Testis (tissue), 3 donors: Measurements from ENCODE around the gene MLPH. TPM values are rescaled to one million over a fixed set of nuclear protein-coding genes. Genes with fewer than 3 reads are reported as not detected.

ENCODE experiments used
- DNase-seq: peaks from one replicate; pipeline ENCODE4 v3.0.0-alpha.2; 2019
- H3K27ac ChIP-seq, 2 donors: fragments of 200-600 bp; sonication (generic); one replicate each; pipeline ENCODE4 v1.5.1; 2019
- H3K27me3 ChIP-seq: fragments of 200-600 bp; sonication (generic); one replicate; pipeline ENCODE4 v1.5.1; 2019
- H3K36me3 ChIP-seq: fragments of 200-600 bp; sonication (generic); one replicate; pipeline ENCODE4 v1.5.1; 2017; ENCODE audit warnings: low read depth; ENCODE audit errors: missing control alignments
- H3K4me1 ChIP-seq: fragments of 200-600 bp; sonication (generic); one replicate; pipeline ENCODE4 v1.5.1; 2019
- H3K4me3 ChIP-seq, 2 donors: fragments of 200-600 bp; sonication (generic); one replicate each; pipeline ENCODE4 v1.5.1; 2017 to 2019
- H3K9me3 ChIP-seq: fragments of 200-600 bp; sonication (generic); one replicate; pipeline ENCODE4 v1.5.1; 2017
- CTCF ChIP-seq, 3 experiments: fragments of 450-650 bp in 2 of 3; fragments of 200-600 bp in 1 of 3; sonication (generic) in 1 of 3; IDR thresholded peaks; one replicate each; pipeline ENCODE4 v1.5.1; 2016 to 2019; ENCODE audit warnings: antibody characterized with exemption in 3 of 3, mild to moderate bottlenecking in 2 of 3, moderate library complexity in 1 of 3
- POLR2A ChIP-seq: fragments of 450-650 bp; IDR thresholded peaks from one replicate; pipeline ENCODE4 v1.6.1; 2017; ENCODE audit warnings: antibody characterized with exemption, mild to moderate bottlenecking, moderate library complexity
- WGBS, 2 donors: methylation state at CpG; one replicate each; pipeline ENCODE4 v1.1.5; 2018; 5-methylcytosine and 5-hydroxymethylcytosine counted together
- intact Hi-C: fragments of 100-400 bp; cut with DNase I; formaldehyde crosslinking; loops from one replicate; pipeline ENCODE4 v1.15.1; 2023; ENCODE audit warnings: low total_unique reads
- polyA plus RNA-seq: library from polyadenylated mRNA; stranded (reverse); fragments of 350-450 nt; fragmentation: Illumina TruSeq; extraction: RNeasy Lipid Tissue Mini Kit (QIAGEN cat#74804); gene quantifications from one replicate; pipeline ENCODE4 v1.2.3, GENCODE V29; 2014; ENCODE audit warnings: low read depth, low replicate concordance; ENCODE audit not compliant: insufficient read depth
- total RNA-seq, 2 donors: library from RNA; depleted of rRNA; stranded (reverse); fragments of >200 nt; gene quantifications; one replicate each; pipeline ENCODE4 v1.2.3, GENCODE V29; 2016

The MLPH gene
- total and polyA plus RNA-seq, 3 donors from 2014 or later: 5.5 to 7.4 (median 6.5) TPM

- 91 to 94% methylated on average over 29 of the region's 29 CpGs for WGBS, 2 donors
- Histone ChIP-seq H3K9me3 (no peaks in the 10 kb centered on the region), H3K27ac (no peak overlapping the region), H3K36me3 (no peaks in the 10 kb centered on the region), H3K4me1 (peaks cover 8% of the 10 kb centered on the region), H3K4me3 (no peak overlapping the region), H3K27me3 (no peaks in the 10 kb centered on the region)
- no peak for DNase-seq
- intact Hi-C loops: no loop called here
- TF ChIP-seq POLR2A (no peak), CTCF (IDR thresholded peaks at IDR 0.05) (no peak)
These were observed 110.4 kb downstream of the MLPH start for GRCh38 chr2:237597196-237598145.

- no peaks in the 10 kb centered on the region for H3K9me3 ChIP-seq
- intact Hi-C loops: no loop called here
- H3K4me1 ChIP-seq: peaks cover 8% of the 10 kb centered on the region
- no peak overlapping the region for H3K4me3 ChIP-seq
- H3K27ac ChIP-seq: no peak overlapping the region
- TF ChIP-seq POLR2A (no peak), CTCF (IDR thresholded peaks at IDR 0.05) (no peak)
- no peaks in the 10 kb centered on the region for H3K36me3 ChIP-seq
- H3K27me3 ChIP-seq: no peaks in the 10 kb centered on the region
- 89 to 97% methylated on average over 14 of the region's 14 CpGs for WGBS, 2 donors
- DNase-seq: no peak
These were observed 111.6 kb downstream of the MLPH start for GRCh38 chr2:237598468-237599208.

GRCh38 chr2:237599465-237600110 lies 112.5 kb downstream of the MLPH start:
- Histone ChIP-seq H3K4me3 (no peak overlapping the region), H3K4me1 (peaks cover 5% of the 10 kb centered on the region), H3K27ac (peak overlapping the region in 1 of 2 donors; percentile 9), H3K36me3 (no peaks in the 10 kb centered on the region), H3K27me3 (no peaks in the 10 kb centered on the region), H3K9me3 (no peaks in the 10 kb centered on the region)
- TF ChIP-seq POLR2A: no peak
- 69 to 78% methylated on average over 9 of the region's 9 CpGs for WGBS, 2 donors
- intact Hi-C loops: no loop called here
- no peak for DNase-seq

GRCh38 chr2:237600205-237600846 lies 113.3 kb downstream of the MLPH start:
- Histone ChIP-seq H3K27ac (peak overlapping the region in 1 of 2 donors; percentile 9), H3K4me1 (no peaks in the 10 kb centered on the region), H3K9me3 (no peaks in the 10 kb centered on the region), H3K4me3 (no peak overlapping the region), H3K27me3 (no peaks in the 10 kb centered on the region), H3K36me3 (no peaks in the 10 kb centered on the region)
- intact Hi-C loops: no loop called here
- TF ChIP-seq POLR2A (no peak), CTCF (IDR thresholded peaks at IDR 0.05) (no peak)
- 34 to 54% methylated on average over 11 to 16 of the region's 16 CpGs for WGBS, 2 donors
- peak; percentile 42 for DNase-seq
